ENCODE data around the gene TNP2.

DNA sequence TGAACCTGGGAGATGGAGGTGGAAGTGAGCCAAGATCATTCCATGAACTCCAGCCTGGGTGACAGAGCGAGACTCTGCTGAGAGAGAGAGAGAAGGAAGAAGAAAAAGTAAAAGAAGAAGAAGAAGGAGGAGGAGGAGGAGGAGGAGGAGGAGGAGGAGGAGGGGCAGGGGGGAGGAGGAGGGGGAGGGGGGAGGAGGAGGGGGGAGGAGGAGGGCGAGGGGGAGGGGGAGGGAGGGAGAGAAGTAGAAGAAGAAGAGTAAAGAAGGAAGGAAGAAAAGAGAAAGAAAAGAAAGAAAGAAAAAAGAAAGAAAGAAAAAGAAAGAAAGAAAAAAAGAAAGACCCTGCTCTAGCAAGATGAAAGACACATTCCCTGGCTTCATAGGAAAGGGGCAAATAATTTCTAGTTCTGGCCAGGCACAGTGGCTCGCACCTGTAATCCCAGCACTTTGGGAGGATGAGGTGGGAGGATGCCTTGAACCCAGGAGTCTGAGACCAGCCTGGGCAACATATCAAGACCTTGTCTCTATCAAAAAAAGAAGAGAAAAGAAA lies 36.7 kb downstream of the TNP2 start:
- TF ChIP-seq, protein P1, sequence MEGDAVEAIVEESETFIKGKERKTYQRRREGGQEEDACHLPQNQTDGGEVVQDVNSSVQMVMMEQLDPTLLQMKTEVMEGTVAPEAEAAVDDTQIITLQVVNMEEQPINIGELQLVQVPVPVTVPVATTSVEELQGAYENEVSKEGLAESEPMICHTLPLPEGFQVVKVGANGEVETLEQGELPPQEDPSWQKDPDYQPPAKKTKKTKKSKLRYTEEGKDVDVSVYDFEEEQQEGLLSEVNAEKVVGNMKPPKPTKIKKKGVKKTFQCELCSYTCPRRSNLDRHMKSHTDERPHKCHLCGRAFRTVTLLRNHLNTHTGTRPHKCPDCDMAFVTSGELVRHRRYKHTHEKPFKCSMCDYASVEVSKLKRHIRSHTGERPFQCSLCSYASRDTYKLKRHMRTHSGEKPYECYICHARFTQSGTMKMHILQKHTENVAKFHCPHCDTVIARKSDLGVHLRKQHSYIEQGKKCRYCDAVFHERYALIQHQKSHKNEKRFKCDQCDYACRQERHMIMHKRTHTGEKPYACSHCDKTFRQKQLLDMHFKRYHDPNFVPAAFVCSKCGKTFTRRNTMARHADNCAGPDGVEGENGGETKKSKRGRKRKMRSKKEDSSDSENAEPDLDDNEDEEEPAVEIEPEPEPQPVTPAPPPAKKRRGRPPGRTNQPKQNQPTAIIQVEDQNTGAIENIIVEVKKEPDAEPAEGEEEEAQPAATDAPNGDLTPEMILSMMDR (IDR thresholded peaks at IDR 0.05), result no peak
- no peak for TF ChIP-seq POLR2A (IDR thresholded peaks at IDR 0.05)
